GM19438 (cell line): ENCODE data around the gene VSIR.

ENCODE experiments used
- ATAC-seq: cut with Tn5 transposase; IDR thresholded peaks from one replicate; pipeline ENCODE4 v1.9.1; 2021; ENCODE audit warnings: low read depth; ENCODE audit not compliant: unreplicated experiment

The VSIR gene

GRCh38 chr10:71807557-71808510, 34.5 kb upstream of the VSIR start:
- ATAC-seq: no peak

GRCh38 chr10:71806704-71807556, 33.6 kb upstream of the VSIR start:
- ATAC-seq: no peak

GRCh38 chr10:71805776-71806703, 32.7 kb upstream of the VSIR start:
- ATAC-seq: no peak

DNA sequence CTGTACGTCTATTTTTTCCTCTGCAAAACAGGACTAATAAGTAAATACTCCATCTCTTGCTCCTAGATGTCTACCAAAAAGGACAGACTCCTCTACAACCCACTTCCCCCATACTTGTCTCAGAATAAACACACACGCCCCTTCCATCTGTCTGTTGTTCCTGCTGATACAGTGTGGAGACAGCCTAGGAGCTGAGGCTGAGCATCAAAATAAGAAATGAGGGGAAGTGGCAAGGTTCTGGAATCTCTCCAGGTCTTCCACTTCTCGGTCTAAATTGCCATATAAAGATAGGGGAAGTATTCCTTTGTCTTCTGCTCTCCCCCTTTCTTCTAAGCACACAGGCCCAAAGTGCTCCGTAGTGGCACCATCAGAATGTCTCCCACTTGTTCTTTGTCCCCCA, 30.8 kb upstream of the VSIR start:
- ATAC-seq: no peak

DNA sequence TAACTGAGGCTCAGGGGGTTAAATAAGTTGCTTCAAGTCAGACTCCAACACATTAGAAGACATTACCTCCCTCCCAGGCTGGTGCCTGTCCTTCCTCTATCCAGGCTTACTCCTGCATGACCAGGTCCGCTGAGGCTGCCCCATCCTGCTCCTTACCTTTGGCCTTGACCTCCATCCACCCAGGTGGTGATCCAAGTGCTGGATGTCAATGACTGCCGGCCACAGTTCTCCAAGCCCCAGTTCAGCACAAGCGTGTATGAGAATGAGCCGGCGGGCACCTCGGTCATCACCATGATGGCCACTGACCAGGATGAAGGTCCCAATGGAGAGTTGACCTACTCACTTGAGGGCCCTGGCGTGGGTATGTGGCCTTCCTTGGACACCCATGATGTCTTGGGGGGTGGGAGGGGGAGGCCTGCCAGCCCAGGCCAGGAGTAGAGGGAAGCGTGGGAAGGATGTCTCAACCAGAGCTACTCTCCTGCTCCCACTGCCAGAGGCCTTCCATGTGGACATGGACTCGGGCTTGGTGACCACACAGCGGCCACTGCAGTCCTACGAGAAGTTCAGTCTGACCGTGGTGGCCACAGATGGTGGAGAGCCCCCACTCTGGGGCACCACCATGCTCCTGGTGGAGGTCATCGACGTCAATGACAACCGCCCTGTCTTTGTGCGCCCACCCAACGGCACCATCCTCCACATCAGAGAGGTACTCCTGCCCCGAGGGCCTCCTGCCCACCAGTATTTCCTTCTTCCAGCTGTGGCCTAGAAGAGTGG, 29.6 kb upstream of the VSIR start:
- ATAC-seq: no peak

DNA sequence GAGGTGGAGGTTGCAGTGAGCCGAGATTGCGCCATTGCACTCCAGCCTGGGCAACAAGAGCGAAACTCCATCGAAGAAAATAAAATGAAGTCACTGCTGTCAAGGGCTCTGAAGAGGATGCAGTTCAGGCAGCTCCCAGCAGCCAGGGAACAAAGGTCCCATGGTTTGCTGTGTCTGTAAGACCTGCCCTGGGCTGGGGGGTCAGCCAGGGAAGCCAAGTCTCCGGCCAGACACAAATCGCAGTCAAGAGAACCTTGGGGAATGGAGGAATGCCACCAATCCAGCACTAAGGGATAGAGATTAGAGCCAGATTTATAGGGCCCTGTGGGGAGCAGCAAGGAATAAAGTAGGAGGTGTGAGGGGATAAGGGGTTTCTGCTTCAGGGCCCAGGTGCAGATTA, 28.9 kb upstream of the VSIR start:
- ATAC-seq: no peak

DNA sequence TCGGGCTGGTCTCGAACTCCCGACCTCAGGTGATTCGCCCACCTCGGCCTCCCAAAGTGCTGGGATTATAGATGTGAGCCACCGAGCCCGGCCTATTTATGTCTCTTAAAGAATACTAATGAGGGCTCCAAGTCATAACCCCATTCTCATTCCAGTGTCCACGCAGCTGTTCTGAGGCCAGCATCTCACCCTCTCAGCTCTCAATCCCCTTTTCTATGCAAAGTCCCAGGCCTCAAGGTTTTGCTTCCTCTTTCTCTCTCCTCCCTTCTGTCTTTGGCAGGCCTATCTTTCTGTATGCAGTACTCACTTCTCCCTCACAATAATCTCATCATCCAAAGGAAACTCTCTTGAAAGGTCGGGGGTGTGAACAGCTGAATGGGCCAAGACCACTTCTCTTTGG, 28.0 kb upstream of the VSIR start:
- peak; percentile 98 for ATAC-seq

- no peak for ATAC-seq
Measured at GRCh38 chr10:71799608-71800453, 26.5 kb upstream of the VSIR start.

DNA sequence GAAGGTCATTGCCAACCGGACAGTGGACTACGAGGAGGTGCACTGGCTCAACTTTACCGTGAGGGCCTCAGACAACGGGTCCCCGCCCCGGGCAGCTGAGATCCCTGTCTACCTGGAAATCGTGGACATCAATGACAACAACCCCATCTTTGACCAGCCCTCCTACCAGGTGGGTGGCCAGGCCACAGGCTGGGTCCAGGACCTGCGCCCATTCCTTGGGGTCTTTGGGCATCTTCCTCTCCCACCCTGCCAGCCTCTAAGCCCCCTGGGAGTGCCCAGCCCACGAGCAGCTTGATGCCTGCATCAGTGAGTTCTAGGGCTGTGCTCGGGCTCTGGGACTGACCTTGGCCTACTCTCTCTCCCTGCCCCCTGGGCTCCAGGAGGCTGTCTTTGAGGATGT, 25.8 kb upstream of the VSIR start:
- ATAC-seq: no peak

- no peak for ATAC-seq
Measured at GRCh38 chr10:71798308-71798624, 24.9 kb upstream of the VSIR start.

- ATAC-seq: no peak
Measured at GRCh38 chr10:71797533-71798307, 24.4 kb upstream of the VSIR start.

GRCh38 chr10:71796749-71797405, 23.6 kb upstream of the VSIR start:
- ATAC-seq: no peak

DNA sequence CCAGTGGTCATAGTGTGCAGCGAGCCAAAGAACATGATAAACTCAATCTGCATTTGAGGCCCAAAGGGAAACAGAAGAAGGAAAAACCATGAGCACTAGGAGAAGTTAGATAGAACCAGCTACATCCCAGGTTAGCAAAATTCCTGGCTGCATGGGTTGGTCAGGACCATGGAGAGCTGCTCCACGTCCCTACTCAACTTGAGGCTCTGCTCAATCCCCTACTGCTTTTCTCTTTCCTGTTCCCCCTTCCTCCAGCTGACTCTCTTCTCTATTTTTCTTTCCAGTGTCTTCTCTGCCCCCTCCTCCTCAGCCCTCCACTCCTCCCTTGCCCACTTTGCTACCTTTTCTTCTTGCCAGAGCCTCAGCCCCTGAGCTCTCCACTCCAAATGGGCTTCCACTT, 21.9 kb upstream of the VSIR start:
- ATAC-seq: no peak

- no peak for ATAC-seq
Measured at GRCh38 chr10:71790749-71791440, 17.6 kb upstream of the VSIR start.

DNA sequence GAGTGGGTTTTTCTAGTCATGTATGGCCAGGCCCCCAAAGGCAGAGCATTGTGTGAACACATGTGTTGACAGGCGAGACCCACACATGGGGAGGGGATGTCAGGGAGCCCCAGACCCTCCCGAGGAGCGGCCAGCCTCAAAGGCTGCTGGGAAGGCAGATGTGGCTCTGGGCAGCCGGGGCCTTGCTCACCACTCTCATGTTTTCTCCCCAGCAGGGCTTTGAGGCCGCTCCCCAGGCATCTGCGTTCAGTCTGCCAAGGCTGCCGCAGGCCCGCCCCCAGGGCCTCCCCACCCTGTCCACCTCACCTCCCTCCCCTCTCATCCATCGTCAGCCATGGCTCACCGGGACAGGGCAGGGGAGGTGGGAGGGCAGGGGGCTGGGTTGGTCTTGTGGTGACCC, 16.6 kb upstream of the VSIR start:
- ATAC-seq: no peak

DNA sequence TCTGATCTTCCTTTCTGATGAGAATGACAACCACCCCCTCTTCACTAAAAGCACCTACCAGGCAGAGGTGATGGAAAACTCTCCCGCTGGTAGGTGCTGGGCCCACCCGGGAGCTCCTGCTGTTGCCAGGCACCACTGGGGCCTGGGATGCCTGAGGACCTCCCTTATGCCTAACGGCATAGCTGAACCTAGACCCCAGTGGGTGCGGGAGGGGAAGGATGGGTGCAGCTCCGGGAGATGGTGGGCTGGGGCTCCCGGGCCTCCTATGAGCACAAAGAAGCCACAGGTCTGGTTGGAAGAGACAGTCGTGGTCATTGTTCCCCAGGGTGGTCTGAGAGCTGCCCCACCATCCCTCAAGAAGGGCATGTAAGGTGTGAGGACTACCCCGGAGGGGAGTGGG, 15.6 kb upstream of the VSIR start:
- ATAC-seq: no peak

DNA sequence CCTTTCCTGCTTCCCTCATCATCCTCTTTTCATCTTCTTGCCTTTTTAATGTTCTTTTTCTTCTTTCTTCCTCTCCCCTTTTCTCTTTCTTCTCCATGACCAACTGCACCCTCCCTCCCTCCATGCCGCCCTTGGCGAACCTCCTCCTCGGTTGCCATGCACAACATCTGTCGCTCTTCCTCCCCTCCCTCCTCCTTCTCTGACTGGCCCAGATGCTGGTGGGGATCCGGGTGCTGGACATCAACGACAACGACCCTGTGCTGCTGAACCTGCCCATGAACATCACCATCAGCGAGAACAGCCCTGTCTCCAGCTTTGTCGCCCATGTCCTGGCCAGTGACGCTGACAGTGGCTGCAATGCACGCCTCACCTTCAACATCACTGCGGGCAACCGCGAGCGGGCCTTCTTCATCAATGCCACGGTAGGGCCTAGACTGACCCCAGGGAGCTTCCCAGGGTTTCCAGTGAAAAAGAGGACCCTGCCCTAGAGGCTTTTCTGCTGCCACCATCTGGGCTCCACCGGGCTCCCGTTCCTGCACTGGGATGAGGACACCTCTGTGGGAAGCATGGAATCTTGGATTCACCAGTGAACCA, 11.5 kb upstream of the VSIR start:
- no peak for ATAC-seq
